Vagina (tissue), 2 donors: ENCODE results near the gene MSRB1. TPM values are rescaled to one million over a fixed set of nuclear protein-coding genes. Genes with fewer than 3 reads are reported as not detected.

ENCODE experiments used
- DNase-seq, 2 donors: peaks; one replicate each; pipeline ENCODE4 v3.0.0-alpha.2; 2017; ENCODE audit errors: extremely low spot score in 2 of 2
- H3K27ac ChIP-seq: fragments of 200-600 bp; sonication (generic); one replicate; pipeline ENCODE4 v1.5.1; 2019
- H3K27me3 ChIP-seq: fragments of 200-600 bp; sonication (generic); one replicate; pipeline ENCODE4 v1.5.1; 2019
- H3K36me3 ChIP-seq, 2 donors: fragments of 200-600 bp; sonication (generic); one replicate each; pipeline ENCODE4 v1.5.1; 2017 to 2019
- H3K4me1 ChIP-seq: fragments of 200-600 bp; sonication (generic); one replicate; pipeline ENCODE4 v1.5.1; 2019
- H3K4me3 ChIP-seq, 2 donors: fragments of 200-600 bp; sonication (generic); 1 replicate in 1 of 2; 2 replicates in 1 of 2; pipeline ENCODE4 v1.5.1; 2016 to 2019
- H3K9me3 ChIP-seq: fragments of 200-600 bp; sonication (generic); one replicate; pipeline ENCODE4 v1.5.1; 2019
- POLR2A ChIP-seq, 2 donors: fragments of 450-650 bp; IDR thresholded peaks; one replicate each; pipeline ENCODE4 v1.6.1; 2017; ENCODE audit warnings: antibody characterized with exemption in 2 of 2, mild to moderate bottlenecking in 2 of 2, moderate library complexity in 2 of 2
- POLR2AphosphoS5 ChIP-seq, 2 donors: sonication (generic); formaldehyde crosslinking; IDR thresholded peaks; one replicate each; pipeline ENCODE4 v1.9.0; 2017; ENCODE audit warnings: antibody characterized with exemption in 2 of 2, mild to moderate bottlenecking in 2 of 2, low read depth in 1 of 2; ENCODE audit not compliant: insufficient read depth in 1 of 2
- intact Hi-C: fragments of 100-400 bp; cut with DNase I; formaldehyde crosslinking; loops from one replicate; pipeline ENCODE4 v1.15.1; 2023
- total RNA-seq: library from RNA; depleted of rRNA; stranded (reverse); fragments of >200 nt; gene quantifications from one replicate; pipeline ENCODE4 v1.2.3, GENCODE V29; 2016
- TF ChIP-seq, protein P1 (sequence below), 3 experiments: fragments of 450-650 bp in 2 of 3; fragments of 200-600 bp in 1 of 3; sonication (generic) in 1 of 3; IDR thresholded peaks; one replicate each; pipeline ENCODE4 v1.5.1; 2017 to 2019; ENCODE audit warnings: antibody characterized with exemption in 3 of 3, mild to moderate bottlenecking in 2 of 3, moderate library complexity in 2 of 3

Gene MSRB1
- total RNA-seq, 1 donor from 2014 or later: 53.0 TPM

GRCh38 chr16:1973461-1974156, 30.6 kb upstream of the MSRB1 start:
- peaks cover 28% of the 10 kb centered on the region for H3K4me1 ChIP-seq
- intact Hi-C loops: no loop called here
- DNase-seq: no peak
- peaks cover 0 to 41% of the 10 kb centered on the region in 2 donors for H3K36me3 ChIP-seq
- TF ChIP-seq, protein P1, sequence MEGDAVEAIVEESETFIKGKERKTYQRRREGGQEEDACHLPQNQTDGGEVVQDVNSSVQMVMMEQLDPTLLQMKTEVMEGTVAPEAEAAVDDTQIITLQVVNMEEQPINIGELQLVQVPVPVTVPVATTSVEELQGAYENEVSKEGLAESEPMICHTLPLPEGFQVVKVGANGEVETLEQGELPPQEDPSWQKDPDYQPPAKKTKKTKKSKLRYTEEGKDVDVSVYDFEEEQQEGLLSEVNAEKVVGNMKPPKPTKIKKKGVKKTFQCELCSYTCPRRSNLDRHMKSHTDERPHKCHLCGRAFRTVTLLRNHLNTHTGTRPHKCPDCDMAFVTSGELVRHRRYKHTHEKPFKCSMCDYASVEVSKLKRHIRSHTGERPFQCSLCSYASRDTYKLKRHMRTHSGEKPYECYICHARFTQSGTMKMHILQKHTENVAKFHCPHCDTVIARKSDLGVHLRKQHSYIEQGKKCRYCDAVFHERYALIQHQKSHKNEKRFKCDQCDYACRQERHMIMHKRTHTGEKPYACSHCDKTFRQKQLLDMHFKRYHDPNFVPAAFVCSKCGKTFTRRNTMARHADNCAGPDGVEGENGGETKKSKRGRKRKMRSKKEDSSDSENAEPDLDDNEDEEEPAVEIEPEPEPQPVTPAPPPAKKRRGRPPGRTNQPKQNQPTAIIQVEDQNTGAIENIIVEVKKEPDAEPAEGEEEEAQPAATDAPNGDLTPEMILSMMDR (IDR thresholded peaks at IDR 0.05): no peak
- TF ChIP-seq POLR2AphosphoS5 (IDR thresholded peaks at IDR 0.05; ENCODE audit: insufficient read depth in 1 of 2, low read depth in 1 of 2) (no peak), POLR2A (IDR thresholded peaks at IDR 0.05) (no peak)
- H3K9me3 ChIP-seq: no peaks in the 10 kb centered on the region
- no peak overlapping the region for H3K4me3 ChIP-seq
- H3K27me3 ChIP-seq: no peaks in the 10 kb centered on the region
- no peak overlapping the region for H3K27ac ChIP-seq

GRCh38 chr16:1972490-1972877, 29.5 kb upstream of the MSRB1 start:
- peak overlapping the region; percentile 73 to 89 for H3K4me3 ChIP-seq

GRCh38 chr16:1971796-1972489, 28.9 kb upstream of the MSRB1 start, which contains the start of gene TBL3:
Gene TBL3, plus strand, starts transcription at chr16:1972053. Its CDS starts 112 bp downstream, at chr16:1972165.
- peaks cover 0 to 27% of the 10 kb centered on the region in 2 donors for H3K36me3 ChIP-seq
- H3K27ac ChIP-seq: peak within 1 kb of the TSS; percentile 85
- H3K9me3 ChIP-seq: no peaks in the 10 kb centered on the region
- H3K4me1 ChIP-seq: peaks cover 28% of the 10 kb centered on the region
- TF ChIP-seq POLR2A (IDR thresholded peaks at IDR 0.05) (peak; percentile 34 to 91), POLR2AphosphoS5 (IDR thresholded peaks at IDR 0.05; ENCODE audit: insufficient read depth in 1 of 2, low read depth in 1 of 2) (peak; percentile 99 to 100)
- TF ChIP-seq, protein P1 (IDR thresholded peaks at IDR 0.05): peak in 1 of 3 experiments; percentile 29
- DNase-seq: no peak
- H3K4me3 ChIP-seq: peak within 1 kb of the TSS; percentile 73 to 89
- intact Hi-C loops: no loop called here
- no peaks in the 10 kb centered on the region for H3K27me3 ChIP-seq

More at GRCh38 chr16:1972490-1972877, 29.5 kb upstream of the MSRB1 start:
- peaks cover 0 to 32% of the 10 kb centered on the region in 2 donors for H3K36me3 ChIP-seq
- intact Hi-C loops: no loop called here
- peak overlapping the region; percentile 85 for H3K27ac ChIP-seq
- DNase-seq: no peak
- no peaks in the 10 kb centered on the region for H3K27me3 ChIP-seq
- no peaks in the 10 kb centered on the region for H3K9me3 ChIP-seq
- TF ChIP-seq, protein P1 (IDR thresholded peaks at IDR 0.05): no peak
- TF ChIP-seq POLR2AphosphoS5 (IDR thresholded peaks at IDR 0.05; ENCODE audit: insufficient read depth in 1 of 2, low read depth in 1 of 2) (no peak), POLR2A (IDR thresholded peaks at IDR 0.05) (no peak)
- peaks cover 28% of the 10 kb centered on the region for H3K4me1 ChIP-seq

DNA sequence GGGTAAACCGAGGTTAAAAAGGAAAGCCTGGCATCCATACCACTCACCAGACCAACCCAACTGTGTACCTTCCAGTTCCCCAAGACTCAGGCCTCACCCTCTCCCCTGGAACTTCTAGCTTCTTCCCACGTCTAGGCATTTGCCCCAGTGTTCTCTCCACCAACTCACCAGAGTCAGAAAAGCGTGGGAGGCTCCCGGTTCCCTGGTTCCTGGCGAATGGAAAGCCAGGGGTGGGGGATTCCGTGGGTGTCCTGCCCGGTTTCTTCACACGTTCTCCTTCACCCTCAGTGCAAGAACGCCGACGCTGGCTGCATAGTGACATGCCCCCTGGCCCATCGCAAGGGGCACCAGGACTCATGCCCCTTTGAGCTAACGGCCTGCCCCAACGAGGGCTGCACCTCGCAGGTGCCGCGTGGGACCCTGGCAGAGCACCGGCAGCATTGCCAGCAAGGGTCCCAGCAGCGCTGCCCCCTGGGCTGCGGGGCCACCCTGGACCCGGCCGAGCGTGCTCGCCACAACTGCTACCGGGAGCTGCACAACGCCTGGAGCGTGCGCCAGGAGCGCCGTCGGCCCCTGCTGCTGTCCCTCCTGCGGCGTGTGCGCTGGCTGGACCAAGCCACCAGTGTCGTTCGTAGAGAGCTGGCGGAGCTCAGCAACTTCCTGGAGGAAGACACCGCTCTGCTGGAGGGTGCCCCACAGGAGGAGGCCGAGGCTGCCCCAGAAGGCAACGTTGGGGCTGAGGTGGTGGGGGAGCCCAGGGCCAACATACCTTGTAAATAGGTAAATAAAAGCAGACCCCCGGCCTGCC, 25.4 kb upstream of the MSRB1 start:
- DNase-seq: no peak
- peaks cover 46% of the 10 kb centered on the region for H3K4me1 ChIP-seq
- intact Hi-C loops: no loop called here
- H3K27ac ChIP-seq: no peak overlapping the region
- no peaks in the 10 kb centered on the region for H3K9me3 ChIP-seq
- peaks cover 0 to 4% of the 10 kb centered on the region in 2 donors for H3K36me3 ChIP-seq
- no peaks in the 10 kb centered on the region for H3K27me3 ChIP-seq
- H3K4me3 ChIP-seq: no peak overlapping the region
- TF ChIP-seq, protein P1 (IDR thresholded peaks at IDR 0.05): no peak
- TF ChIP-seq POLR2AphosphoS5 (IDR thresholded peaks at IDR 0.05; ENCODE audit: insufficient read depth in 1 of 2, low read depth in 1 of 2) (no peak), POLR2A (IDR thresholded peaks at IDR 0.05) (no peak)
